GM10847 (cell line): ENCODE data around the gene FADS3.

Experiments used
- POLR2A ChIP-seq: IDR thresholded peaks from 2 replicates; pipeline ENCODE4 v1.6.1; 2011; ENCODE audit not compliant: insufficient read length; ENCODE audit errors: extremely low read depth

The FADS3 gene

GRCh38 chr11:61907282-61907681 lies 15.9 kb upstream of the FADS3 start:
- no peak for TF ChIP-seq POLR2A

DNA sequence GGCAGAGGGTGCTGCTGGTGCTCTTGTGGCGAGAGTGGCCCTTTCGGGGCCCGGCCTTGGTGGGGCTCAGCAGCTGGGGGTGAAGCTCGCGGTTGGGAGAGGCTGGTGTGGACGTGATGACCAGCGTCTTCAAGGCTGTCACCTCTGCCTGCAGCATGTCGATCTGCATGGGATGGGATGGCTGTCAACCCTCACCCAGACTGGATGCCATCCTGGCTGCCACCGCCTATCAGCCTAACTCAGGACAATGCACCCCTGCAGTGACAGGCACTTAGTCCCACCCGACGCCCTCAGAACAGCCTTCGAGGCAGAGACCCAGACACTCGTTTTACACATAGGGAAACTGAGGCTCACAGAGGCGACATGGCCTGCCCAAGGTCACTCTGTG lies 15.2 kb upstream of the FADS3 start:
- no peak for TF ChIP-seq POLR2A

- no peak for TF ChIP-seq POLR2A
These were observed 14.6 kb upstream of the FADS3 start for GRCh38 chr11:61905801-61906521.

- TF ChIP-seq POLR2A = no peak
These were observed 13.8 kb upstream of the FADS3 start for GRCh38 chr11:61905067-61905696.

GRCh38 chr11:61904539-61905048 lies 13.2 kb upstream of the FADS3 start:
- no peak for TF ChIP-seq POLR2A

GRCh38 chr11:61903845-61904244 lies 12.5 kb upstream of the FADS3 start:
- TF ChIP-seq POLR2A = no peak

DNA sequence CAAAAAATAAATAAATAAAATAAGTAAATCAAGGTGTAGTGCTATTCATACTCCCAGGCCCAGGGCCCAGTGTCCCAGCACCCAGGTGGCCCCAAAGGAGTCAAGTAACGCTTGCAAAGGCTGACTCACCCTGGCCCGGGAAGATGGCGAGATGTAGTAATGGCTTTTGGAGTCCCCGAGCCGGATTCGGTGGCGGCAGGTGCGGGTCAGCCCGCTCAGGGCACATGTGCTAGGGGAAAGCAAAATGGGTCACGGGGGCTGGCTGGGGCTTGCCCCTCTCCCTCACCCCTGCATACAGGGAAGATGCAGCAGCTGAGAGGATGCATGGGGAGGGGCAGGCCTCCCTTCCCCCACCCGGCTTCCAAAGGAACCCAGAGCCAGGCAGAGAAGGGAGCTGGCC lies 11.0 kb upstream of the FADS3 start:
- no peak for TF ChIP-seq POLR2A

- no peak for TF ChIP-seq POLR2A
These were observed 10.1 kb upstream of the FADS3 start for GRCh38 chr11:61901397-61901796.

- TF ChIP-seq POLR2A = no peak
These were observed 8.9 kb upstream of the FADS3 start for GRCh38 chr11:61900251-61900650.

GRCh38 chr11:61899146-61899841 lies 7.9 kb upstream of the FADS3 start:
- no peak for TF ChIP-seq POLR2A

GRCh38 chr11:61898247-61898582 lies 6.9 kb upstream of the FADS3 start:
- no peak for TF ChIP-seq POLR2A

DNA sequence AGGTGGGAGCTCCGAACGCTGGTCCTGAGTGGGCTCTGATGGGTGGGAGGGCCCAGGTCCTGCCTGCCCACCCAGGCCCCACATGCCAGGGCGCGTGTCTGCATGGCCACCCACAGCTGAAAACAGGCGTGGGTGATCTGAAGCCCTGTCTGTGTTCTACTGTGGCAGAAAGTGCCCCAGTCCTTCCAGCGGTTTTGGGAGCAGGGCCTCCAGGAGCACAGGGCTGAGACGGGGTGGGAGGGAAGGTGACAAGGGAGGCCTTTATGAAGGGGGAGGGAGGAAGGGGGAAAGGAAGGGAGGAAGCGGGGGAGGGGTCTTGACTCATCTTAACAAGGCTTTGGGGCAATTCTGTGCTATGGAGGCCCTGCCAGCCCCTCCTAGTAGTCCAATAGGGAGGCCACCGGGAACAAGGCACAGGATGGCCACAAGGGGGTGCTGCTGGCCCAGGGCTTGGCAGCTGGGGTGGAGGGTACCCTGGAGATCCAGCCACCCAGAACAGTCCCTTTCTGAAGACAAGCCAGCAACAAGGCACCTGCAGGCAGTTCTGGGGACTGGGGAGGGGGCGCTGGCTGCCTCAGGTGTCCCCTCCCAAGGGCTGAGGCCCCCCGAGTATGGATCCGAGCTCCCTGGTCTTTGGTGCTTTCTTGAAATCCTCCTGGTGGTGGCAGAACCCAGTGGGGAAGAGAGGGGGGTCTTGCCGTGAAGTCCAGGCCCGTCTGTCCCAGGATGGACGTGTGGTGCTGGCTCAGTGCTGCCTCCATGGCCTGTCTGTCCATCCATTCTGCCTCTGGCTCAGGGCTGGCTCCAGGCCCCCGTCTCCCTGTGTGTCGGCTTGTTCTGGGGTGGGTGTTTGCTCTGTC lies 6.3 kb upstream of the FADS3 start:
- TF ChIP-seq POLR2A = no peak

DNA sequence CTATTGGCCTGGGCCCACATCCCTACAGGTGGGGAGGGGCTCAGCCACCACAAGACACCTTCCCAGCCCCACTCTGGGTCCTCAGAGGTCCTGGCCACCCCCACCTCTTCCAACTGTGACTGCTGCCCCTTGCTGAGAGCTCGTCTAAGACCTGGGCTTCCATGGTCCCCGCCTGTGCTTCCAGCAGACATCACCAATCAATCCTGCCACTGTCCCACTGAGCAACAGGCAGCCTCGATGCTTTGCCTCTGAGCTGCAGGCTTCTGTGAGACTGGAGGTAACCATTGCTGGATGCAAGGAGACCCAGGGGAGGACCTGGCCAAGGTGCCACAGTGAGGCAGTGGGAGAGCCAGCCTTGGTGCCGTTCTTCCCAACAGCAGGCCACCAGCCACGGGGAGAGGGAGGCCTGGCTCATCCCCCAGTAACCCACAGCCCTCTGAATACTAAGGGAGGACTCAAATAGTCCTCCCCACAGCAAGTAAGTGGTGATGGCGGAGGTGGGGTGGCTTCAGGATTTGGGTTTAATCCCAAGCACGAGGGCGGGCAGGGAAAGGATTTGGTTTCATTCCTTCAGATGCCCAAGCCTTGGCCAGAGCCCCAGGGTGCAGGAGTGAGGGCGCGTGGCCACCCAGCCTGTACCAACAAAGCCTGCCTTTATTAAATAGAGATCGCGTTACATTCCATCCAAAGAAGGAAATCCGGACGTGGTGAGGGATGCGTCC lies 5.5 kb upstream of the FADS3 start:
- no peak for TF ChIP-seq POLR2A

DNA sequence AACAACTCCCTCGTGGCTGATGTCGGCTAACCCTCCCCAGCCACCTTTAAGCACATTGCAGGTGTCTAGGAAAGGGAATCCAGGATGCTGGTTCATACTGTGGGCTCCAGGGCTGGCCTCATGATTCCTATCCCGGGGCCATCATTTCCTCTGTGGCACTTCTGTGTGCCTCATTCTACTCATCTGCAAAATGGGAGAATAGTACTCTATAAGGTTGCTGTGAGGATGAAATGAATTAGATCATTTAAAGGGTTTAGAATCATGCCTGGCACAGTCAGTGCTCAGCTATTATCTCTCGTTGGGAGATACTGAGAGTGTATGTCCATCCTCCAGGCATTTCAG lies 4.3 kb upstream of the FADS3 start:
- TF ChIP-seq POLR2A = no peak

DNA sequence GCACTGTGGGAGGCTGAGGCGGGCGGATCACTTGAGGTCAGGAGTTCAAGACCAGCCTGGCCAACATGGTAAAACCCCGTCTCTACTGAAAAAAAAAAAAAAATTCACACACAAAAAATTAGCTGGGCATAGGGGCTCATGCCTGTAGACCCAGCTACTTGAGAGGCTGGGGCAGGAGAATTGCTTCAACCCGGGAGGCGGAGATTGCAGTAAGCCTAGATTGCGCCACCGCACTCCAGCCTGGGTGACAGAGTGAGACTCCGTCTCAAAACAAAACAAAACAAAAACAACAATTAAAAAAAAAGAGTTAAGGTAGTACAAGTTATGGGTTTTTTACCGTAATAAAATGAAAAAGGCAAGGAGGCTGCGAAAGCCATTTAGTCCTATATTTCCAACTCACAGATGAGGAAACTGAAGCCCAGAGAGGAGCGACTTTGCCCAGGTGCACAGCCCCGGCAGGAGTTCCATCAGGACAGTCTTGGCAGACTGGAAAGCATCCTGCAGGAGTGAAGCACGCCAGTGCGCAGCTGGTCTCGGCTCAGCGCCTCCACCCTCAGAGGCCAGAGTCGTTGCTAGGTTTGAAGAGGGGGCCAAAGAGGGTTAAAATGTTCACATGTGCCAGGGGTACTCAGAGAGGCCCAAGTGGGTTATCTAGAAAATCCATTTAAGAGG lies 3.8 kb upstream of the FADS3 start:
- no peak for TF ChIP-seq POLR2A

GRCh38 chr11:61893981-61894380 lies 2.6 kb upstream of the FADS3 start:
- TF ChIP-seq POLR2A = no peak
